ENCODE data around the gene PDGFC.

The PDGFC gene

DNA sequence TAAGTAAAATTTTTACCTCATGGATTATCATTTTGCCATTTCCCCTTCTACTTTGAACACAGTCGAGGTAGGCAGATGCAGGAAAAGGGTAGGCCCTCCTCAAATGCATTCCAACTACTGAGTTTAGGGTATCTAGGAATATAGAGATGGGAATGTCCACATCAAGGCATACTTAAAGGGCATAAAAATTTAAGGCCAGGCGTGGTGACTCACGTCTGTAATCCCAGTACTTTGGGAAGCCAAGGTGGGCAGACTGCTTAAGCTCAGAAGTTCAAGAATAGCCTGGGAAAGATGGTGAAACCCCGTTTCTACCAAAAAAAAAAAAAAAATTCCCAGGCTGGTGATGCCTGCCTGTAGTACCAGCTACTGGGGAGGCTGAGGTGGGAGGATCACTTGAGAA is 146.5 kb downstream of the PDGFC start:
- TF ChIP-seq CTCF (IDR thresholded peaks at IDR 0.05; ENCODE audit: low read depth, low read length, missing control alignments), result no peak
- no peak overlapping the region for H3K4me3 ChIP-seq (replicated peaks; ENCODE audit: low read depth, low read length)
- no peak for DNase-seq (ENCODE audit: extremely low read depth, low read depth)

- TF ChIP-seq CTCF (IDR thresholded peaks at IDR 0.05; ENCODE audit: low read depth, low read length, missing control alignments), result no peak
- DNase-seq (ENCODE audit: extremely low read depth, low read depth), result no peak
- H3K4me3 ChIP-seq (replicated peaks; ENCODE audit: low read depth, low read length), result no peak overlapping the region
Observed at GRCh38 chr4:156824451-156825060, 147.0 kb downstream of the PDGFC start.

- DNase-seq (ENCODE audit: extremely low read depth, low read depth), result no peak
- TF ChIP-seq CTCF (IDR thresholded peaks at IDR 0.05; ENCODE audit: low read depth, low read length, missing control alignments), result no peak
- no peak overlapping the region for H3K4me3 ChIP-seq (replicated peaks; ENCODE audit: low read depth, low read length)
Observed at GRCh38 chr4:156820931-156821330, 150.7 kb downstream of the PDGFC start.

- no peak for DNase-seq (ENCODE audit: extremely low read depth, low read depth)
- H3K4me3 ChIP-seq (replicated peaks; ENCODE audit: low read depth, low read length), result no peak overlapping the region
- TF ChIP-seq CTCF (IDR thresholded peaks at IDR 0.05; ENCODE audit: low read depth, low read length, missing control alignments), result no peak
Observed at GRCh38 chr4:156816360-156816755, 155.2 kb downstream of the PDGFC start.

DNA sequence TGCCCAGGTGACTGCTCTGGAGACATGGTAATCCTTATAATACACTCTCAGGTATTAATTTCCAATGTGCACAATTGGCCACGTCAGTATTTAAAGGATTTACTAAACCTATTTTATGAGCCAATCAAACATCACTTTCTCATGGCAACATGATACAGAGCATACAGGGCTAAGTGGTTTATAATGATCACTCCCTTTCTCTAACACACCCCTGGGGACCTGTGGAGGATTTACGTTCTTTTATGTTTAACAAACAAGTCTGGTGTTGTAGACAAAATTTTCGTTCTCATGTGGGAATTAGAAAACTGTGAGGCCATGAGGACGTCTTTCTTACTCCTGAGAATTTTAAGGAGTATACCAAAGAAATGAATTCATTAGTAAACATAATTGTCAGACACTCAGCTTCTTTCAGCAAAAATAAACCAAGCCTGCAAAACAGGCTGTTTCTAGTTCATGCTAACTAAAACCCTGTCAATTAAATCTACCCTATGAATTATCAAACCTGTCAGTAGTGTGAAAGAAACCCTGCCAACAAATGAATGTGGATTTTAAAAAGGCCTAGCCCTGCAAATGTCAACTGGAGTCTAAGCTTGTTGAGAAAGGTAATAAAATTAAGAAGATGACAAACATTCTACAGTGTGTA is 155.8 kb downstream of the PDGFC start:
- DNase-seq (ENCODE audit: extremely low read depth, low read depth), result no peak
- TF ChIP-seq CTCF (IDR thresholded peaks at IDR 0.05; ENCODE audit: low read depth, low read length, missing control alignments), result no peak
- no peak overlapping the region for H3K4me3 ChIP-seq (replicated peaks; ENCODE audit: low read depth, low read length)

DNA sequence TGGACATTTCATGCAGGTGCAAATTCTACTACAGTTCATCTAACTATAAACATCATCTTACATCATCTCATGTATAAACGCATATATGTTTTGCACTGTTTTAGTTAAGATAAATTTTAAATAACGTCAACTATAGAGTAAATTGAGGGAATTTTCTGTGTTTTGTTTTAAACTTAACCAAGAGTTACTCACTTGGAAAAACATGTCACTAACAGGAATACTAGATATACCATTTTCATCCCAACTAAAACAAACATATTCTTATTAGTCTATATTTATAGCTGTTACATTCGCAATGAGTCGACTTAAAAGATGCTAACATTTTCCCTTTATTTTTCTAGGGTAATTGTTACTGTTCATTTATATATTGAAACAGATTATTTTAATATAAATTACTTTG is 159.6 kb downstream of the PDGFC start:
- DNase-seq (ENCODE audit: extremely low read depth, low read depth), result no peak
- H3K4me3 ChIP-seq (replicated peaks; ENCODE audit: low read depth, low read length), result no peak overlapping the region

More for the DNA sequence above, 159.6 kb downstream of the PDGFC start:
- no peak for TF ChIP-seq CTCF (IDR thresholded peaks at IDR 0.05; ENCODE audit: low read depth, low read length, missing control alignments)

All from HFF-Myc (cell line).